Right cardiac atrium (tissue), 5 donors: ENCODE measurements around the gene SIK3. TPM values are rescaled to one million over a fixed set of nuclear protein-coding genes. Genes with fewer than 3 reads are reported as not detected.
A peak's percentile ranks its signal among the peaks of the same experiment; 100 is the strongest.

ENCODE experiments used
- ATAC-seq, 2 donors: fragments of 200-7000 bp; cut with Tn5 transposase; one replicate each; pipeline versions ENCODE4 v1.8.0 to v1.9.1; 2020; ENCODE audit warnings: moderate library complexity in 2 of 2, mild to moderate bottlenecking in 1 of 2
- DNase-seq, 3 donors: peaks; one replicate each; pipeline ENCODE4 v3.0.0-alpha.2; 2020
- H3K27ac ChIP-seq: one replicate; pipeline ENCODE4 v1.5.1; 2013; ENCODE audit warnings: mild to moderate bottlenecking, low read length, control low read depth, moderate library complexity
- H3K27me3 ChIP-seq: one replicate; pipeline ENCODE4 v1.6.1; 2013; ENCODE audit not compliant: control insufficient read depth, insufficient read depth
- H3K4me1 ChIP-seq: one replicate; pipeline ENCODE4 v1.6.1; 2013; ENCODE audit warnings: low read length; ENCODE audit not compliant: control insufficient read depth, insufficient read depth
- H3K4me3 ChIP-seq: one replicate; pipeline ENCODE4 v1.5.1; 2013; ENCODE audit warnings: low read length, control low read depth
- H3K9me3 ChIP-seq: one replicate; pipeline ENCODE4 v1.6.1; 2013; ENCODE audit warnings: low read length; ENCODE audit not compliant: control insufficient read depth
- WGBS: extraction: QIAGEN DNeasy Blood & Tissue Kit; methylation state at CpG from one replicate; pipeline ENCODE4 v1.1.7; 2013; 5-methylcytosine and 5-hydroxymethylcytosine counted together
- intact Hi-C, 4 donors: fragments of 100-400 bp; cut with DNase I; formaldehyde crosslinking; loops; one replicate each; pipeline versions ENCODE4 v1.11.0 to v1.14.0; 2022 to 2023
- polyA plus RNA-seq: library from polyadenylated mRNA; stranded (reverse); fragments of 200-250 nt; gene quantifications from one replicate; pipeline ENCODE4 v1.2.3, GENCODE V29; 2013
- total RNA-seq, 4 donors: library from RNA; stranded (reverse); fragmentation: NEBNext Ultra II Directional; extraction: Animal tissue kit (Norgen Biotek cat#: 25700); gene quantifications; one replicate each; pipeline ENCODE4 v1.2.1, GENCODE V29; 2021
- donor health status: healthy with polysubstance abuse.
- donor health status: DM: no; HTN: yes; CAD: no.
- donor health status: DM: no; HTN: no; CAD: no.
- donor health status: DM: no; HTN: yes; CAD: no; lungs with severe emphysema.
- donor health status: DM: yes; HTN: yes; CAD: no.

The SIK3 gene
- total and polyA plus RNA-seq, 5 donors = 13.4 to 46.6 (median 34.6) TPM

- DNase-seq = no peak
- Histone ChIP-seq H3K9me3 (no peaks in the 10 kb centered on the region), H3K4me1 (no peaks in the 10 kb centered on the region), H3K27ac (no peak overlapping the region), H3K27me3 (no peaks in the 10 kb centered on the region), H3K4me3 (no peak overlapping the region)
- intact Hi-C loops = no loop called here
- no peak for ATAC-seq
- WGBS = 88% methylated on average over 6 of the region's 6 CpGs
Observed at GRCh38 chr11:116860303-116860702, 237.9 kb downstream of the SIK3 start.

- intact Hi-C loops = no loop called here
- Histone ChIP-seq H3K27ac (no peak overlapping the region), H3K4me3 (no peak overlapping the region), H3K4me1 (no peaks in the 10 kb centered on the region), H3K27me3 (no peaks in the 10 kb centered on the region), H3K9me3 (no peaks in the 10 kb centered on the region)
- no peak for ATAC-seq
- WGBS = 94% methylated on average over 8 of the region's 8 CpGs
- no peak for DNase-seq
Observed at GRCh38 chr11:116859175-116859574, 239.1 kb downstream of the SIK3 start.

- DNase-seq (no peak), ATAC-seq (no peak)
- intact Hi-C loops = no loop called here
- Histone ChIP-seq H3K9me3 (no peaks in the 10 kb centered on the region), H3K27me3 (no peaks in the 10 kb centered on the region), H3K4me1 (peaks cover 7% of the 10 kb centered on the region), H3K4me3 (no peak overlapping the region), H3K27ac (no peak overlapping the region)
- WGBS = 50% methylated on average over 7 of the region's 7 CpGs
Observed at GRCh38 chr11:116857936-116858335, 240.3 kb downstream of the SIK3 start.

DNA sequence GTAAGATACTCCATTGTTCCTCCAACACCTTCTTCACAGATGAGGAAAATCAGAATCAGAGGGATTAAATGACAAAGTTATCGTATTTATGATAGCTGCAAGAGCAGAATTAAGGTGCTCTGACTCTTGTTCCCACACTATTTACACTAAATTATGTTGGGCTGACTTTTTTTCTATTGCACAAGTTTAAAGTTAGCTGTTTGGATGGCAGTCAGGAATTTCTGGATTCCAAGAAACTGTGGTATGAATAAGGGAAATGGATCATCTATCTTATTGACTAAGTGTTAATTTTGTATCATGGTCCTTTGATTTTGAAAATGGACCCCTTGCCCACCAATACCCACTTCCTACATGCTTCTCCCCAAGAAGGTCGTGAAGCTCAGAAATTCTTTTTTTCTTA, 240.9 kb downstream of the SIK3 start:
- Histone ChIP-seq H3K27me3 (no peaks in the 10 kb centered on the region), H3K4me3 (no peak overlapping the region), H3K27ac (no peak overlapping the region), H3K4me1 (peaks cover 7% of the 10 kb centered on the region), H3K9me3 (no peaks in the 10 kb centered on the region)
- DNase-seq (no peak), ATAC-seq (no peak)
- 86% methylated on average over 2 of the region's 2 CpGs for WGBS
- intact Hi-C loops = no loop called here

- Histone ChIP-seq H3K4me3 (no peak overlapping the region), H3K27ac (no peak overlapping the region), H3K9me3 (no peaks in the 10 kb centered on the region), H3K27me3 (no peaks in the 10 kb centered on the region), H3K4me1 (peaks cover 9% of the 10 kb centered on the region)
- WGBS = 74% methylated on average over 5 of the region's 5 CpGs
- intact Hi-C loops = no loop called here
- DNase-seq (no peak), ATAC-seq (no peak)
Observed at GRCh38 chr11:116856423-116856822, 241.8 kb downstream of the SIK3 start.

DNA sequence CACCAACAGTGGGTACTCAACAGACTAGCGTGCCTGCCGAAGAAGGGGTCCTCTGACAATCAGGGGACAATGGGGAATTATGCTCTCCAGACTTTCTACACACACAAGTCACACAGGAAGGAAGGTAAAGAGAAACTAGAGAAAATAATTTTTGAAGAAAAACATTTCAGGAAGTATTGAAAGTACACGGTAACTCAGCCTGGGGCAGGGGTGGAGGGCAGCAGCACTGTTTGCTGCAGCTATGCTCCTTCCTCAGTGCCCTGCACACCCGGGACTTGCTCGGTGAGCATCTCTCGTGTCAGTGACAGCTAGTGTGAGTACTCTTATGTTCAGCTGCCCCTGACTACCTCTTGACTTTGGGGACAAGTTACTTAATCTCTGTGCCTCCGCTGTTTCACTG, 242.8 kb downstream of the SIK3 start:
- Histone ChIP-seq H3K27ac (no peak overlapping the region), H3K4me1 (peaks cover 9% of the 10 kb centered on the region), H3K9me3 (no peaks in the 10 kb centered on the region), H3K27me3 (no peaks in the 10 kb centered on the region), H3K4me3 (no peak overlapping the region)
- no peak for DNase-seq
- intact Hi-C loops = no loop called here
- 93% methylated on average over 7 of the region's 7 CpGs for WGBS
- no peak for ATAC-seq

DNA sequence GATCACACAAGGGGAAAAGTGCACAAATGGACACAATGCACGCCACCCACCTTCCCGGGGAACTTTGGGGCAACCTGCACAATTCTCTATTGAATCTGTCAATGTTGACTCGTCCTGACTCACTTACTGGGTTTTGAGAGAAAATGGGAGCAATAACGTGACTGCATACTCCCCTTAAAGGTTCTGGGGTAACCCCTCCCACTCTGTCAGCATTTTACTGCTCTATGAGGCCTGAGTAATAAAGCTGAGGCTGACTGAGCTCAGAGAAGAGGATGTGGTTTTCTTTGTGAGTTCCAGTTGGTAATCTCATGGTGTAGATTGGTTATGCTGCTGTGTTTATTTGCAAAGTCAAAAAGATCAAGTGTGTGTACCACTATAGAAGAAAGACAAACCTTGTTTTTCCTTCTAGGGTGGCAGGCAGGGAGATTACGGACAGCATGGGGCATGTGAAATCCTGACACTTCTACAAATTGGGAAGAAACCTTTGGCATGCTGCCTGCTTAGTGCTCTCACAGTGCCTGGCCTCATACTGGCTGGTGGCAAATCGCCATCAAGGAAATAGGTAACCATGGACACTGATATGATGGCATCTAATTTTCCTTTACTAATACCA, 244.7 kb downstream of the SIK3 start:
- H3K4me1 ChIP-seq = peaks cover 9% of the 10 kb centered on the region
- DNase-seq = peak in 1 of 3 donors; percentile 47
- ATAC-seq = peak; percentile 25 to 46
- H3K4me3 ChIP-seq = no peak overlapping the region
- WGBS = 60% methylated on average over 6 of the region's 6 CpGs
- intact Hi-C loops = no loop called here
- no peaks in the 10 kb centered on the region for H3K9me3 ChIP-seq
- no peak overlapping the region for H3K27ac ChIP-seq
- no peaks in the 10 kb centered on the region for H3K27me3 ChIP-seq

- no peaks in the 10 kb centered on the region for H3K9me3 ChIP-seq
- peak; percentile 65 to 75 for ATAC-seq
- WGBS = 35% methylated on average over 5 of the region's 5 CpGs
- DNase-seq = peak in 2 of 3 donors; percentile 59 to 70
- H3K27me3 ChIP-seq = no peaks in the 10 kb centered on the region
- intact Hi-C loops = no loop called here
- no peak overlapping the region for H3K27ac ChIP-seq
- no peak overlapping the region for H3K4me3 ChIP-seq
- H3K4me1 ChIP-seq = peaks cover 9% of the 10 kb centered on the region
Observed at GRCh38 chr11:116852261-116853031, 245.8 kb downstream of the SIK3 start.

DNA sequence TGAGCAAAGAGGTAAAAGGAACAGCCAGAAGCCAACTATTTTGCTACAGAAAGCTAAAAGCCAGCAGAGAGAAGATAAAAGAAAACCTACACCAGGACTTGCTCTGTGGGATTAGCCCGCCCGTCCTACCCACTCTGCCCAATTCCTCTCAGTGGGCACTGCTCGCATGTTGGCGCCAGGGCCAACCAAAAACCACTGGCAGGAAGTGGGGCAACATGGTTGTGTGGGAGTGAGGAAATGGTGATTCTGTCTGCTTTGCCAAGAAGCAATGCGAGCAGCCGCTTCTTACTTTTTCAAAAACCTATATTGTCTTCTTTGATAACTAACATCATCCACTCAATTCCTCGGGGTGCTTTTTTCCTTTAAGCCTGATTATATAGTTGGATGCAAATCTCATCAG, 246.6 kb downstream of the SIK3 start:
- DNase-seq = no peak
- intact Hi-C loops = no loop called here
- WGBS = 70% methylated on average over 7 of the region's 7 CpGs
- no peak overlapping the region for H3K27ac ChIP-seq
- no peak for ATAC-seq
- no peak overlapping the region for H3K4me3 ChIP-seq
- no peaks in the 10 kb centered on the region for H3K9me3 ChIP-seq
- H3K4me1 ChIP-seq = peaks cover 9% of the 10 kb centered on the region
- H3K27me3 ChIP-seq = no peaks in the 10 kb centered on the region

DNA sequence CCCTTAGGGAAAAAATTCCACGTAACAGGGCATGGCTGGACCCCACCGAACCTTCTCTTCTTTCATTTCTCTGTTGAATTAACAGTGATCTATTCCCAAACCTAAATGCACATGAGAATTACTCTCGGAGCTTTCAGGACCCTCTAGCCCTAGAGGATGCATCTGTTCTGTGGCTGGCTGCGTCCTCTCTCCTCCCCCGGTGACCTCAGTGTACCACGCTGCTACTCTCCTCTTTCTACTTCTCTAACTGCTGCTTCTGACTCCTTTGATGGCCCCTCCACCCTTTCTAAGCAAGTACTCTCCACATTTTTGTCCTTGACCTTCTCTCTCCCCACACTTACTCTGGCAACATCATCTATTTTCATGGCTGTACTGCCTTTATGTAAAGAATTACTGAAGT, 248.7 kb downstream of the SIK3 start:
- Histone ChIP-seq H3K4me3 (no peak overlapping the region), H3K27ac (no peak overlapping the region), H3K4me1 (peaks cover 9% of the 10 kb centered on the region), H3K9me3 (no peaks in the 10 kb centered on the region), H3K27me3 (no peaks in the 10 kb centered on the region)
- DNase-seq (no peak), ATAC-seq (no peak)
- intact Hi-C loops = no loop called here
- 89% methylated on average over 6 of the region's 6 CpGs for WGBS

DNA sequence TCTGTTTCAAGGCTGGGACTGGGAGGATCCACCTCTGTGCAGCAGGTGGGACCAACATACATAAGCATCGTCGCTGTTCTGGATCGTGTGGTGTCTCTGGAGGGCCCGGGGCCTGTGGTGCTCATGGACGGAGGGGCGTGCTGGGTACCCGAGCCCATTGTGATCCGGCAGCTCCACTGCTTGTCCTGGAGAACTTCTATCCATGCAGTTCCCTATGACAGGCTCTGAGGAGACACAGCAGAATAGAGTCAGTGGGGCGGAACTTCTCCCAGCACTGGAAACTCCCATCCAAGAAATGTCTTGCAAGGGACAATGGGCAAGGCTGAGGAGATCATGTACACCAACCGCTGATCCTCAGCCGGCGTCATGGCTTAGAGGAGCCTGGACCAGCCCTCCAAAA, 249.2 kb downstream of the SIK3 start:
- ATAC-seq = no peak
- Histone ChIP-seq H3K9me3 (no peaks in the 10 kb centered on the region), H3K4me1 (peaks cover 9% of the 10 kb centered on the region), H3K4me3 (no peak overlapping the region), H3K27ac (no peak overlapping the region), H3K27me3 (no peaks in the 10 kb centered on the region)
- intact Hi-C loops = no loop called here
- DNase-seq = peak in 1 of 3 donors; percentile 48
- WGBS = 97% methylated on average over 12 of the region's 12 CpGs
